ENCODE results near the gene PIM1.
"Not testable (repeated sequence)": the region's sequence is repeated elsewhere in the genome, so short reads cannot be mapped to it uniquely, and the experiment has no call there.

The PIM1 gene

GRCh38 chr6:37169496-37170272 lies at the start of gene PIM1:
Gene PIM1 (plus strand): TSS chr6:37170152. CDS start chr6:37170576, 424 bp downstream.
- DNase-seq = peak; percentile 84

- DNase-seq = no peak
Measured at GRCh38 chr6:37121556-37121955, 48.4 kb upstream of the PIM1 start.

GRCh38 chr6:37122861-37123260 lies 47.1 kb upstream of the PIM1 start:
- DNase-seq = no peak

GRCh38 chr6:37123957-37124729 lies 45.8 kb upstream of the PIM1 start:
- no peak for DNase-seq

GRCh38 chr6:37125774-37126492 lies 44.0 kb upstream of the PIM1 start:
- DNase-seq = no peak

GRCh38 chr6:37126493-37126958 lies 43.4 kb upstream of the PIM1 start:
- DNase-seq = no peak

- no peak for DNase-seq
Measured at GRCh38 chr6:37126961-37127616, 42.9 kb upstream of the PIM1 start.

GRCh38 chr6:37127961-37128862 lies 41.7 kb upstream of the PIM1 start:
- no peak for DNase-seq

- not testable (repeated sequence) for DNase-seq
Measured at GRCh38 chr6:37128863-37129443, 41.0 kb upstream of the PIM1 start.

GRCh38 chr6:37129566-37129965 lies 40.4 kb upstream of the PIM1 start:
- DNase-seq = no peak

GRCh38 chr6:37130704-37131103 lies 39.2 kb upstream of the PIM1 start:
- DNase-seq = no peak

- no peak for DNase-seq
Measured at GRCh38 chr6:37131104-37131959, 38.6 kb upstream of the PIM1 start.

- no peak for DNase-seq
Measured at GRCh38 chr6:37131960-37132253, 38.0 kb upstream of the PIM1 start.

GRCh38 chr6:37134036-37134395 lies 35.9 kb upstream of the PIM1 start:
- DNase-seq = no peak

GRCh38 chr6:37134396-37135191 lies 35.4 kb upstream of the PIM1 start:
- DNase-seq = no peak

GRCh38 chr6:37135835-37136694 lies 33.9 kb upstream of the PIM1 start:
- DNase-seq = no peak

GRCh38 chr6:37136821-37137200 lies 33.1 kb upstream of the PIM1 start:
- no peak for DNase-seq

GRCh38 chr6:37137201-37138090 lies 32.5 kb upstream of the PIM1 start:
- DNase-seq = no peak
